ENCODE results near the gene PLCB4.

DNA sequence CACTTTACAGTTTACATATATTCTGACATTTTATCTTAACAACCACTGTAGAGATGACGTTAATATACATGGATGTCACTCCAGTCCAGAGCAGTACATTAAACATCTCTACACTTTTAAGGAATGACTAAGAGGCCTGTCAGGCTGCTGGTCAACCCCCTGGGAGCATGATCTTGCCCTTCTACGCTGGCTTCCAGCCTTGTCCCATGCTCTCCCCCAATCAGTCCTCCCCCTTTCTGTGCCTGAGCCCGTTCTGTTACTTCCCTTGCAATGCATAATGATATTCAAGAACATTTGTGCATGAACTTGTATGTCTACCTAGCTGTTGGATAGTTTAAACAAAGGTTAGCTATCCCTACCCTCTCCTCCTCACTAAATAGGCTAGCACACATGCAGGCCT is 40.5 kb upstream of the PLCB4 start:
- TF ChIP-seq TAF1 (IDR thresholded peaks at IDR 0.05; ENCODE audit: borderline replicate concordance, insufficient read depth, low read length) = no peak
- TF ChIP-seq, protein P1, sequence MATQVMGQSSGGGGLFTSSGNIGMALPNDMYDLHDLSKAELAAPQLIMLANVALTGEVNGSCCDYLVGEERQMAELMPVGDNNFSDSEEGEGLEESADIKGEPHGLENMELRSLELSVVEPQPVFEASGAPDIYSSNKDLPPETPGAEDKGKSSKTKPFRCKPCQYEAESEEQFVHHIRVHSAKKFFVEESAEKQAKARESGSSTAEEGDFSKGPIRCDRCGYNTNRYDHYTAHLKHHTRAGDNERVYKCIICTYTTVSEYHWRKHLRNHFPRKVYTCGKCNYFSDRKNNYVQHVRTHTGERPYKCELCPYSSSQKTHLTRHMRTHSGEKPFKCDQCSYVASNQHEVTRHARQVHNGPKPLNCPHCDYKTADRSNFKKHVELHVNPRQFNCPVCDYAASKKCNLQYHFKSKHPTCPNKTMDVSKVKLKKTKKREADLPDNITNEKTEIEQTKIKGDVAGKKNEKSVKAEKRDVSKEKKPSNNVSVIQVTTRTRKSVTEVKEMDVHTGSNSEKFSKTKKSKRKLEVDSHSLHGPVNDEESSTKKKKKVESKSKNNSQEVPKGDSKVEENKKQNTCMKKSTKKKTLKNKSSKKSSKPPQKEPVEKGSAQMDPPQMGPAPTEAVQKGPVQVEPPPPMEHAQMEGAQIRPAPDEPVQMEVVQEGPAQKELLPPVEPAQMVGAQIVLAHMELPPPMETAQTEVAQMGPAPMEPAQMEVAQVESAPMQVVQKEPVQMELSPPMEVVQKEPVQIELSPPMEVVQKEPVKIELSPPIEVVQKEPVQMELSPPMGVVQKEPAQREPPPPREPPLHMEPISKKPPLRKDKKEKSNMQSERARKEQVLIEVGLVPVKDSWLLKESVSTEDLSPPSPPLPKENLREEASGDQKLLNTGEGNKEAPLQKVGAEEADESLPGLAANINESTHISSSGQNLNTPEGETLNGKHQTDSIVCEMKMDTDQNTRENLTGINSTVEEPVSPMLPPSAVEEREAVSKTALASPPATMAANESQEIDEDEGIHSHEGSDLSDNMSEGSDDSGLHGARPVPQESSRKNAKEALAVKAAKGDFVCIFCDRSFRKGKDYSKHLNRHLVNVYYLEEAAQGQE (IDR thresholded peaks at IDR 0.05; ENCODE audit: insufficient read depth in 1 of 2, low read depth in 2 of 2, low read length in 2 of 2) = no peak
- TF ChIP-seq POLR2AphosphoS5 (IDR thresholded peaks at IDR 0.05; ENCODE audit: low read depth, low read length) = no peak
- TF ChIP-seq SIN3A (IDR thresholded peaks at IDR 0.05; ENCODE audit: borderline replicate concordance, insufficient read depth, low read length) = no peak
- no peak for TF ChIP-seq FOXP2 (optimal IDR thresholded peaks at IDR 0.05; ENCODE audit: borderline replicate concordance, extremely low read depth, extremely low read length, insufficient read depth)

Data from PFSK-1 (cell line).